Activated B cell treated with CpG ODN at 0.5 μM for 24 hours (primary cell): Measurements from ENCODE around the gene ALKBH4. TPM values are rescaled to one million over a fixed set of nuclear protein-coding genes. Genes with fewer than 3 reads are reported as not detected.
"Not testable (repeated sequence)": the region's sequence is repeated elsewhere in the genome, so short reads cannot be mapped to it uniquely, and the experiment has no call there.

Experiments
- ATAC-seq: fragments of 200-7000 bp; cut with Tn5 transposase; one replicate; pipeline ENCODE4 v1.10.0; 2021; ENCODE audit warnings: low read depth, mild to moderate bottlenecking, moderate library complexity
- CTCF ChIA-PET: fragments of 350-600 bp; sonication (Branson Sonifier 250); formaldehyde crosslinking; loops from one replicate; lab custom pipeline; 2021; ENCODE audit warnings: antibody characterized with exemption; lab: Charles Lee
- POLR2A ChIA-PET: fragments of 350-600 bp; sonication (Branson Sonifier 250); formaldehyde crosslinking; loops from one replicate; lab custom pipeline; 2021; ENCODE audit warnings: antibody characterized with exemption; lab: Charles Lee
- DNase-seq: peaks from one replicate; pipeline ENCODE4 v3.0.0; 2022
- H3K27ac Mint-ChIP-seq: one replicate; pipeline ENCODE4 v1.8.0; 2020; ENCODE audit warnings: mixed read lengths
- H3K27me3 Mint-ChIP-seq: one replicate; pipeline ENCODE4 v1.8.0; 2021; ENCODE audit warnings: mixed read lengths
- H3K36me3 Mint-ChIP-seq: one replicate; pipeline ENCODE4 v1.8.0; 2021; ENCODE audit warnings: low read depth, mixed read lengths
- H3K4me1 Mint-ChIP-seq: one replicate; pipeline ENCODE4 v1.8.0; 2021; ENCODE audit warnings: mixed read lengths
- H3K4me3 Mint-ChIP-seq: one replicate; pipeline ENCODE4 v1.8.0; 2020; ENCODE audit warnings: mild to moderate bottlenecking, mixed read lengths
- H3K9me3 Mint-ChIP-seq: one replicate; pipeline ENCODE4 v1.8.0; 2020; ENCODE audit warnings: mixed read lengths
- intact Hi-C: fragments of 100-400 bp; cut with micrococcal nuclease; formaldehyde crosslinking; loops from one replicate; pipeline ENCODE4 v1.15.1; 2024
- total RNA-seq: library from RNA; stranded (reverse); gene quantifications from 2 replicates; pipeline ENCODE4 v1.2.3, GENCODE V29; 2022
- TF ChIP-seq, protein P1 (sequence below): fragments of 200-600 bp; IDR thresholded peaks from one replicate; pipeline ENCODE4 v1.8.0; 2022; ENCODE audit warnings: antibody characterized with exemption, mild to moderate bottlenecking

Gene ALKBH4
- total RNA-seq, 1 donor from 2014 or later = 7.8 TPM

- H3K27ac Mint-ChIP-seq, H3K4me3 Mint-ChIP-seq, DNase-seq, intact Hi-C loops, CTCF ChIA-PET, ATAC-seq, H3K27me3 Mint-ChIP-seq, POLR2A ChIA-PET, H3K9me3 Mint-ChIP-seq, H3K4me1 Mint-ChIP-seq: not testable (repeated sequence)
- H3K36me3 Mint-ChIP-seq = peaks cover 31% of the 10 kb centered on the region
Measured at GRCh38 chr7:102474116-102474515, 9.5 kb upstream of the ALKBH4 start.

DNA sequence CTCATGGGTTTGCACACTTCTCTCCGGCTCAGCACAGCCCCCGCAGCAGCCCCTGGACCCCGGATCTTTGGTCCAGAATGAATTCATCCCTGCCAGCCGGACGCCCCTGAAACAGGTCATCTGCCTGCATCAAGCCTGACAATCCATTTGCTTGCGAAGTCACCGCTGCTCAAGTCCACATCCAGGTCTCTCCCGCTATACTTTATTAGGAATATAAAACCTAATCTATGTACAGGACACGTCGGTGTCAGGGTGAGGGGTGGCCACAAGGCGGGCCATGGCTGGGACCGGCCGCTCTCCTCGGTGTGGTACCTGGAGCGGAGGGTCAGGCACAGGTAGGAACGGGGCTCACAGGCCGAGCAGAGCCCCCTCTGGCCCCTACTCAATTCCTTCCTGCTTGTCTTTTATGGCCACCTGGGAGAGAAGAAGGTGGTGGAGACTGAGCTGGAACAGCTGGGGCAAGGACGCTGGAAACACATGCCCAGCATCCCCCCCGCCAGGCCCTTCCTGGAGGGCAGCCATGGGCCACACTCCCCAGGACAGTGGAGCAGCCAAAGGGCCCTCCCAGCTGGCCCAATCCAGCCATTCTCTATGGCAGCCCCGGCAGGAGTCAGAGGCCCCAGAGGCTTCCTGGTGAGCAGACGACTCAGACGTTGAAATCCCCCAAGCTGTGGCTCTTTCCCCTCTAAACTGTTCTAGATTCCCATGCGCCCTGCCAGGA lies 8.8 kb upstream of the ALKBH4 start:
- ChIA-PET CTCF (interaction anchor here (1.7 kb wide), 1 partner anchor 69 kb away, joined by 5 read pairs; no protein-coding TSS in a partner anchor), POLR2A (interaction anchor here (1.0 kb wide), 1 partner anchor 69 kb away, joined by 3 read pairs; no protein-coding TSS in a partner anchor)
- H3K4me1 Mint-ChIP-seq = no peaks in the 10 kb centered on the region
- H3K27me3 Mint-ChIP-seq = no peaks in the 10 kb centered on the region
- peaks cover 33% of the 10 kb centered on the region for H3K36me3 Mint-ChIP-seq
- ATAC-seq = no peak
- H3K9me3 Mint-ChIP-seq = no peaks in the 10 kb centered on the region
- TF ChIP-seq, protein P1, sequence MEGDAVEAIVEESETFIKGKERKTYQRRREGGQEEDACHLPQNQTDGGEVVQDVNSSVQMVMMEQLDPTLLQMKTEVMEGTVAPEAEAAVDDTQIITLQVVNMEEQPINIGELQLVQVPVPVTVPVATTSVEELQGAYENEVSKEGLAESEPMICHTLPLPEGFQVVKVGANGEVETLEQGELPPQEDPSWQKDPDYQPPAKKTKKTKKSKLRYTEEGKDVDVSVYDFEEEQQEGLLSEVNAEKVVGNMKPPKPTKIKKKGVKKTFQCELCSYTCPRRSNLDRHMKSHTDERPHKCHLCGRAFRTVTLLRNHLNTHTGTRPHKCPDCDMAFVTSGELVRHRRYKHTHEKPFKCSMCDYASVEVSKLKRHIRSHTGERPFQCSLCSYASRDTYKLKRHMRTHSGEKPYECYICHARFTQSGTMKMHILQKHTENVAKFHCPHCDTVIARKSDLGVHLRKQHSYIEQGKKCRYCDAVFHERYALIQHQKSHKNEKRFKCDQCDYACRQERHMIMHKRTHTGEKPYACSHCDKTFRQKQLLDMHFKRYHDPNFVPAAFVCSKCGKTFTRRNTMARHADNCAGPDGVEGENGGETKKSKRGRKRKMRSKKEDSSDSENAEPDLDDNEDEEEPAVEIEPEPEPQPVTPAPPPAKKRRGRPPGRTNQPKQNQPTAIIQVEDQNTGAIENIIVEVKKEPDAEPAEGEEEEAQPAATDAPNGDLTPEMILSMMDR = no peak
- no peak overlapping the region for H3K4me3 Mint-ChIP-seq
- intact Hi-C loops = no loop called here
- DNase-seq = no peak
- H3K27ac Mint-ChIP-seq = no peak overlapping the region

DNA sequence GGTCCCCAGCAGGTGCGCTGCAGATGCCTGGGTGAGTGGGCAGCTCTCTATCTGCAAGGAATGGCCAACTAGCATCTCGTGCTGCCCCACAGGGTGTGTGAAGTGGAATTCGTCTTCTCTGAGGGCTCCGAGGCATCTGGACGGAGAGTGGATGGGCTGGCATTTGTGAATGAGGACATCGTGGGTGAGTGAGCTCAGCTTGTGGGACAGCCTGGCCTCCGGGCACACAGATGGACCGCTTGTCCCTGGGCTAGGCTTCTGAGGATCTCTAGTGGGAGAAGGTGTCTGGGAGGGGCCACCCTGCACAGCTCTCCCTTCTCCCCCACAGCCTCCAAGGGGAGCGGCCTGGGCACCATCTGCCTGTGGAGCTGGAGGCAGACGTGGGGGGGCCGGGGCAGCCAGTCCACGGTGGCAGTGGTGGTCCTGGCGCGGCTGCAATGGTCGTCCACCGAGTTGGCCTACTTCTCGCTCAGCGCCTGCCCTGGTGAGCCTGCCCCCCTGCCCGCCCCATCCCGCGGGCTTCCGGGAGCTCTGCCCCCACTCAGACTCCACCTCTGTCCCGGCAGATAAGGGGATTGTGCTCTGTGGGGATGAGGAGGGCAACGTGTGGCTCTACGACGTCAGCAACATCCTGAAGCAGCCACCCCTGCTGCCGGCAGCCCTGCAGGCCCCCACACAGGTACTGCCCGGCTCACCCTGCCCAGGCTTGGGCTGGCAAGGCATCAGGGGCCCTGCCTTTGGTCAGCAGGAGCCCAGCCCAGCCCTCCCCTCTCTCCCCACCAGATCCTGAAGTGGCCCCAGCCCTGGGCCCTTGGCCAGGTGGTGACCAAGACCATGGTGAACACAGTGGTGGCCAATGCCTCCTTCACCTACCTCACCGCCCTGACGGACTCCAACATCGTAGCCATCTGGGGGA lies 7.7 kb upstream of the ALKBH4 start:
- no peak for ATAC-seq
- H3K9me3 Mint-ChIP-seq = no peaks in the 10 kb centered on the region
- no peaks in the 10 kb centered on the region for H3K4me1 Mint-ChIP-seq
- POLR2A ChIA-PET = interaction anchor here (0.6 to 1.5 kb wide), 3 partner anchors 40 to 1602 kb away, joined by 3 to 8 read pairs (median 3); partner anchors contain the start of gene ORAI2
- TF ChIP-seq, protein P1 = no peak
- no peak overlapping the region for H3K27ac Mint-ChIP-seq
- no peaks in the 10 kb centered on the region for H3K27me3 Mint-ChIP-seq
- no peak overlapping the region for H3K4me3 Mint-ChIP-seq
- intact Hi-C loops = no loop called here
- DNase-seq = no peak
- H3K36me3 Mint-ChIP-seq = peaks cover 36% of the 10 kb centered on the region
- CTCF ChIA-PET = interaction anchor here (1.7 kb wide), 1 partner anchor 68 kb away, joined by 5 read pairs; no protein-coding TSS in a partner anchor

DNA sequence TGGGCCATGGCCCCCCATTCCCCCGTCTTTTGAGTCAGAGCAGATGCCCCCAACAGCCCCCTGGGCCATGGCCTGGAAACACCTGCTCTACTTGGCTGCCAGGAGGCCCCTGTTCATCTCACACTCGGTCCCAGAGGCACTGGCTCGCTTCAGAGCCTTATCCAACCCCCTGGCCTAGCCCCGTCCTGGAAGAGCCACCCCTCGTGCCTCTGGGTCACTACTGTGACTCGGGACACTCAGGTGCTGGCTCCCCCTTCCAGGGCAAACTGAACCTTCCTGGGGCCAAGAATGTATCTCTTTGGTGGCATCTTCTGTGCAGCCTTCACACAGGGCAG lies 7.1 kb upstream of the ALKBH4 start:
- intact Hi-C loops = no loop called here
- Mint-ChIP-seq H3K36me3 (peaks cover 37% of the 10 kb centered on the region), H3K4me1 (peaks cover 1% of the 10 kb centered on the region), H3K9me3 (no peaks in the 10 kb centered on the region), H3K27me3 (no peaks in the 10 kb centered on the region), H3K4me3 (no peak overlapping the region), H3K27ac (no peak overlapping the region)
- ChIA-PET CTCF (interaction anchor here (1.1 to 1.7 kb wide), 2 partner anchors 60 to 67 kb away, joined by 3 to 5 read pairs; no protein-coding TSS in a partner anchor), POLR2A (interaction anchor here (0.6 to 1.5 kb wide), 3 partner anchors 12 to 1602 kb away, joined by 3 to 8 read pairs (median 3); partner anchors contain the start of gene ORAI2)
- ATAC-seq (no peak), DNase-seq (no peak)
- TF ChIP-seq, protein P1 = no peak

GRCh38 chr7:102469972-102470825 lies 5.5 kb upstream of the ALKBH4 start:
- intact Hi-C loops = loop anchor here (5.0 kb wide), 1 partner anchor 183 kb away; the partner anchor contains the start of gene SH2B2
- no peak for ATAC-seq
- Mint-ChIP-seq H3K9me3 (no peaks in the 10 kb centered on the region), H3K4me3 (no peak overlapping the region), H3K36me3 (peaks cover 38% of the 10 kb centered on the region), H3K27ac (no peak overlapping the region), H3K4me1 (peaks cover 16% of the 10 kb centered on the region), H3K27me3 (no peaks in the 10 kb centered on the region)
- ChIA-PET CTCF (interaction anchor here (1.1 to 1.3 kb wide), 2 partner anchors 58 to 69 kb away, joined by 3 read pairs; no protein-coding TSS in a partner anchor), POLR2A (interaction anchor here (1.5 kb wide), 1 partner anchor 38 kb away, joined by 8 read pairs; the partner anchor contains the start of gene ORAI2)
- TF ChIP-seq, protein P1 = no peak
- no peak for DNase-seq
